CD4-positive, alpha-beta T cell (primary cell): ENCODE measurements around the gene PDLIM3. TPM values are rescaled to one million over a fixed set of nuclear protein-coding genes. Genes with fewer than 3 reads are reported as not detected.

Experiments used
- ATAC-seq: fragments of 200-7000 bp; cut with Tn5 transposase; one replicate; pipeline ENCODE4 v1.10.0; 2022; ENCODE audit warnings: mild to moderate bottlenecking; ENCODE audit not compliant: poor library complexity
- CTCF ChIA-PET: fragments of 350-600 bp; sonication (Branson Sonifier 250); formaldehyde crosslinking; loops from one replicate; lab custom pipeline; 2021; ENCODE audit warnings: antibody characterized with exemption, inconsistent platforms; lab: Charles Lee
- POLR2A ChIA-PET: fragments of 350-600 bp; sonication (Branson Sonifier 250); formaldehyde crosslinking; loops from one replicate; lab custom pipeline; 2021; ENCODE audit warnings: antibody characterized with exemption, inconsistent platforms; lab: Charles Lee
- DNase-seq, 14 experiments: peaks; one replicate each; pipeline ENCODE4 v3.0.0-alpha.2; 2013 to 2020; ENCODE audit warnings: mixed read lengths in 2 of 14
- H3K27ac ChIP-seq, 2 donors: one replicate each; pipeline versions ENCODE4 v1.5.1 to v1.7.0; 2013; ENCODE audit warnings: low read length in 2 of 2, low read depth in 1 of 2, mild to moderate bottlenecking in 1 of 2
- H3K27me3 ChIP-seq, 2 experiments: 1 replicate in 1 of 2; 2 replicates in 1 of 2; pipeline versions ENCODE4 v1.6.1 to v1.7.0; 2013; ENCODE audit warnings: low read length in 2 of 2, control low read depth in 1 of 2, mild to moderate bottlenecking in 1 of 2, moderate library complexity in 1 of 2; ENCODE audit not compliant: insufficient read depth in 2 of 2, control insufficient read depth in 1 of 2
- H3K36me3 ChIP-seq: one replicate; pipeline ENCODE4 v1.6.1; 2013; ENCODE audit warnings: low read length, control low read depth; ENCODE audit not compliant: insufficient read depth
- H3K4me1 ChIP-seq: one replicate; pipeline ENCODE4 v1.6.1; 2013; ENCODE audit warnings: low read length, control low read depth; ENCODE audit not compliant: insufficient read depth
- H3K4me3 ChIP-seq: one replicate; pipeline ENCODE4 v1.5.1; 2013; ENCODE audit warnings: mild to moderate bottlenecking, low read length, moderate library complexity
- H3K9me3 ChIP-seq, 2 experiments: 1 replicate in 1 of 2; 2 replicates in 1 of 2; pipeline versions ENCODE4 v1.6.1 to v1.7.0; 2013; ENCODE audit warnings: low read length in 2 of 2, mild to moderate bottlenecking in 2 of 2, control low read depth in 1 of 2, moderate library complexity in 1 of 2; ENCODE audit not compliant: control insufficient read depth in 1 of 2, insufficient read depth in 1 of 2
- H3K27ac Mint-ChIP-seq: one replicate; pipeline ENCODE4 v1.8.0; 2020; ENCODE audit warnings: mixed read lengths
- H3K27me3 Mint-ChIP-seq: one replicate; pipeline ENCODE4 v1.8.0; 2021; ENCODE audit warnings: mixed read lengths
- H3K36me3 Mint-ChIP-seq: one replicate; pipeline ENCODE4 v1.8.0; 2021; ENCODE audit warnings: low read depth, mixed read lengths
- H3K4me1 Mint-ChIP-seq: one replicate; pipeline ENCODE4 v1.8.0; 2021; ENCODE audit warnings: low read depth, mixed read lengths
- H3K4me3 Mint-ChIP-seq: one replicate; pipeline ENCODE4 v1.8.0; 2020; ENCODE audit warnings: mild to moderate bottlenecking, mixed read lengths
- H3K9me3 Mint-ChIP-seq: one replicate; pipeline ENCODE4 v1.8.0; 2020; ENCODE audit warnings: mixed read lengths
- intact Hi-C, 2 experiments: fragments of 100-400 bp; cut with DNase I in 1 of 2; cut with micrococcal nuclease in 1 of 2; formaldehyde crosslinking; loops; one replicate each; pipeline versions ENCODE4 v1.15.1 to v1.9.0; 2023 to 2025; cut with DNase I, micrococcal nuclease
- total RNA-seq, 174 experiments: library from RNA in 2 of 174; stranded (reverse) in 2 of 174; gene quantifications; one replicate each; pipeline ENCODE4 v1.2.3 and lab custom pipeline; 2021 to 2026
- TF ChIP-seq, protein P1 (sequence below): fragments of 200-600 bp; IDR thresholded peaks from one replicate; pipeline ENCODE4 v1.8.0; 2022; ENCODE audit warnings: antibody characterized with exemption, mild to moderate bottlenecking

The PDLIM3 gene
- total RNA-seq, 2 experiments from 2014 or later = not detected

DNA sequence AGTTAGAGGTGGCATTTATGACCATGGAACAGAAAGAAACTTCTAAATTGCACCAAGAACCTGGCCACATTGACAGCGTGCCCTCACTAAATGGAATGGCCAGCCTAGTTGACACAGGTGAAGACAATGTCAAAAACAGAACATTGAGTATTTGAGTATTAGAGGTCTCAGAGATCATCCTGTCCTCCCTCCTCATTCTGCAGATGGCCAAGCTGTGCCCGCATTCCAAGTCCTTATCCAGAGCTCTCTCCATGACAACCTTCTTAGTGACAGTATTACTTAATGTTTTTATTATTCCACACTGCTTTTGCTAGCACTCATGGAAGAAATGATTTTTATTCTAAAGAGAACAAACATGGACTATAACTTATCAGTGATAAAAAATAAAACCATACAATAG, 53.9 kb downstream of the PDLIM3 start:
- ChIA-PET POLR2A (no interaction called here), CTCF (no interaction called here)
- Histone ChIP-seq H3K9me3 (peaks cover 0 to 4% of the 10 kb centered on the region in 2 experiments), H3K27ac (no peak overlapping the region), H3K27me3 (peaks cover 3 to 18% of the 10 kb centered on the region in 2 experiments), H3K4me1 (no peaks in the 10 kb centered on the region), H3K36me3 (no peaks in the 10 kb centered on the region), H3K4me3 (no peak overlapping the region)
- intact Hi-C loops = no loop called here
- Mint-ChIP-seq H3K27ac (no peak overlapping the region), H3K4me1 (no peaks in the 10 kb centered on the region), H3K36me3 (no peaks in the 10 kb centered on the region), H3K27me3 (peaks cover 43% of the 10 kb centered on the region), H3K4me3 (no peak overlapping the region), H3K9me3 (no peaks in the 10 kb centered on the region)
- DNase-seq (no peak), ATAC-seq (no peak)
- TF ChIP-seq, protein P1, sequence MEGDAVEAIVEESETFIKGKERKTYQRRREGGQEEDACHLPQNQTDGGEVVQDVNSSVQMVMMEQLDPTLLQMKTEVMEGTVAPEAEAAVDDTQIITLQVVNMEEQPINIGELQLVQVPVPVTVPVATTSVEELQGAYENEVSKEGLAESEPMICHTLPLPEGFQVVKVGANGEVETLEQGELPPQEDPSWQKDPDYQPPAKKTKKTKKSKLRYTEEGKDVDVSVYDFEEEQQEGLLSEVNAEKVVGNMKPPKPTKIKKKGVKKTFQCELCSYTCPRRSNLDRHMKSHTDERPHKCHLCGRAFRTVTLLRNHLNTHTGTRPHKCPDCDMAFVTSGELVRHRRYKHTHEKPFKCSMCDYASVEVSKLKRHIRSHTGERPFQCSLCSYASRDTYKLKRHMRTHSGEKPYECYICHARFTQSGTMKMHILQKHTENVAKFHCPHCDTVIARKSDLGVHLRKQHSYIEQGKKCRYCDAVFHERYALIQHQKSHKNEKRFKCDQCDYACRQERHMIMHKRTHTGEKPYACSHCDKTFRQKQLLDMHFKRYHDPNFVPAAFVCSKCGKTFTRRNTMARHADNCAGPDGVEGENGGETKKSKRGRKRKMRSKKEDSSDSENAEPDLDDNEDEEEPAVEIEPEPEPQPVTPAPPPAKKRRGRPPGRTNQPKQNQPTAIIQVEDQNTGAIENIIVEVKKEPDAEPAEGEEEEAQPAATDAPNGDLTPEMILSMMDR = no peak

DNA sequence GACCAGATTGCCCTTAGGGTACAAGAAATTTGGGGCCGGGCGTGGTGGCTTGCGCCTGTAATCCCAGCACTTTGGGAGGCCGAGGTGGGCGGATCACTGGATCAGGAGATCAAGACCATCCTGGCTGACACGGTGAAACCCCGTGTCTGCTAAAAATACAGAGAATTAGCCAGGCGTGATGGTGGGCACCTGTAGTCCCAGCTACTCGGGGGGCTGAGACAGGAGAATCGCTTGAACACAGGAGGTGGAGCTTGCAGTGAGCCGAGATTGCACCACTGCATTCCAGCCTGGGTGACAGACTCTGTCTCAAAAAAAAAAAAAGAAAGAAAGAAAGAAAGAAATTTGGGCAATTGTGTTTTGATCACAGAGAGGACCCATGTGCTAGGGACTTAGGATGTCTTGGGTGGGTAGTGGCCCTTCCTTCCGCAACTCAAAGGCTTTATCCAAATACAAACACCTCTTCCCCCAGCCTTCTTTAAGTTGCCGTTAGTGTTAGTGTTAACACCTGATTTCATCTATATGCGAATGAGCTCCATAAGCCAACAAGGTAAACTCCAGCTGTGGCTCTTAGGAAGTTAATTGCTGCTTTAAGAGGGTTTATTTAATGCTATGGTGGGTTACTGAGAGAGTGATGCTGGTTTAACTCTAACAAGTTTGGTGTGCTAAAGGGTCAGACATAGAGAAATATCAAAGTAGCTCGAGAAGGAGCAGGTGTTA, 55.1 kb downstream of the PDLIM3 start:
- peaks cover 36% of the 10 kb centered on the region for H3K27me3 Mint-ChIP-seq
- H3K9me3 Mint-ChIP-seq = no peaks in the 10 kb centered on the region
- DNase-seq (no peak), ATAC-seq (no peak)
- Histone ChIP-seq H3K9me3 (peaks cover 0 to 4% of the 10 kb centered on the region in 2 experiments), H3K4me3 (no peak overlapping the region), H3K36me3 (no peaks in the 10 kb centered on the region), H3K4me1 (no peaks in the 10 kb centered on the region), H3K27me3 (peaks cover 3 to 18% of the 10 kb centered on the region in 2 experiments), H3K27ac (no peak overlapping the region)
- H3K27ac Mint-ChIP-seq = no peak overlapping the region
- no peaks in the 10 kb centered on the region for H3K4me1 Mint-ChIP-seq
- H3K4me3 Mint-ChIP-seq = no peak overlapping the region
- intact Hi-C loops = no loop called here
- ChIA-PET POLR2A (no interaction called here), CTCF (interaction anchor here (1.1 kb wide), 2 partner anchors 10 to 296 kb away, joined by 3 to 4 read pairs; no protein-coding TSS in a partner anchor)
- no peaks in the 10 kb centered on the region for H3K36me3 Mint-ChIP-seq
- TF ChIP-seq, protein P1 = no peak

DNA sequence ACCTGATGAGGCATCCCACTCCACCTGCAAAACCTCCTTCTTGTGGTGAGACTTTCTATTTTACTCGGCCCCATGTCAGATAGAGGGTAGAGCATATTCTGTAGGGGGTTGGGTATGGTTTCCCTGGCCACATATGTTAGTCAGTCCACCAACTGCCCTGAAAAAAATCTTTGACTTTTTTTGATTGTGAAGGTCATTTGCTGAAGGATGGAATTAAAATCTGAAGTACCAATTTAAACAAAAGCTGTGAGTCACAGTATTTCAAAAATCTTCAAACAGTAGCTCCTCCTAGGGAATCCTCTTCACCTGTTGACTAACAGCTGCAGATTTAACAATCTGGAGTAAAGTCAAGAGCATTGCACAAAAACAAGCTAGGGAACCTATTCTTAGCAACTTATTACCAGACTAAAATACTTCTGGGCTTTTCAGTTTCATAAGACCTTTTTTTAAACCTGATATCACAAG, 55.8 kb downstream of the PDLIM3 start:
- DNase-seq (no peak), ATAC-seq (no peak)
- TF ChIP-seq, protein P1 = no peak
- Mint-ChIP-seq H3K4me3 (no peak overlapping the region), H3K27ac (no peak overlapping the region), H3K27me3 (peaks cover 36% of the 10 kb centered on the region), H3K36me3 (no peaks in the 10 kb centered on the region), H3K4me1 (no peaks in the 10 kb centered on the region), H3K9me3 (no peaks in the 10 kb centered on the region)
- Histone ChIP-seq H3K27ac (no peak overlapping the region), H3K4me3 (no peak overlapping the region), H3K27me3 (peaks cover 3 to 24% of the 10 kb centered on the region in 2 experiments), H3K9me3 (peaks cover 0 to 4% of the 10 kb centered on the region in 2 experiments), H3K4me1 (no peaks in the 10 kb centered on the region), H3K36me3 (no peaks in the 10 kb centered on the region)
- ChIA-PET CTCF (interaction anchor here (1.1 kb wide), 1 partner anchor 10 kb away, joined by 4 read pairs; no protein-coding TSS in a partner anchor), POLR2A (no interaction called here)
- intact Hi-C loops = loop anchor here in 1 of 2 experiments (10.0 kb wide), 1 partner anchor 715 kb away; the partner anchor contains the start of gene CYP4V2
